Measurements from ENCODE around the gene RNF186.

DNA sequence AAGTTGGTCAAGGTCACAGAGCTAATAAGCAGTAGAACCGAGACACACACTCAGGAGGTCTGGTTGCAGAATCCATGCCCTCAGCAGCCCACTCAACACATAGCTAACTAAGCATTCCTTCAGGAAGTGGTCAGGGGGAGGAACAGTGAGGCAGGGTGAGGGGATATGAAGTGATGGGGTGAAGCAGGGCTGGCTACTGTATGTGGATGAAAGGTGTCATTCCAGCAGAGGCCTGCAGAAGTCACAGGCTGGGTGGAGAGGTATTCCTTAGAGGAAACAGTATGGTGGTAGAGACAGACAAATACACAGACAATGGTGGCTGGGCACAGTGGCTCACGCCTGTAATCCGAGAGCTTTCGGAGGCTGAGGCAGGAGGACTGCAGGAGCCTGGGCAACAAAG lies 29.4 kb downstream of the RNF186 start:
- TF ChIP-seq, protein P1, sequence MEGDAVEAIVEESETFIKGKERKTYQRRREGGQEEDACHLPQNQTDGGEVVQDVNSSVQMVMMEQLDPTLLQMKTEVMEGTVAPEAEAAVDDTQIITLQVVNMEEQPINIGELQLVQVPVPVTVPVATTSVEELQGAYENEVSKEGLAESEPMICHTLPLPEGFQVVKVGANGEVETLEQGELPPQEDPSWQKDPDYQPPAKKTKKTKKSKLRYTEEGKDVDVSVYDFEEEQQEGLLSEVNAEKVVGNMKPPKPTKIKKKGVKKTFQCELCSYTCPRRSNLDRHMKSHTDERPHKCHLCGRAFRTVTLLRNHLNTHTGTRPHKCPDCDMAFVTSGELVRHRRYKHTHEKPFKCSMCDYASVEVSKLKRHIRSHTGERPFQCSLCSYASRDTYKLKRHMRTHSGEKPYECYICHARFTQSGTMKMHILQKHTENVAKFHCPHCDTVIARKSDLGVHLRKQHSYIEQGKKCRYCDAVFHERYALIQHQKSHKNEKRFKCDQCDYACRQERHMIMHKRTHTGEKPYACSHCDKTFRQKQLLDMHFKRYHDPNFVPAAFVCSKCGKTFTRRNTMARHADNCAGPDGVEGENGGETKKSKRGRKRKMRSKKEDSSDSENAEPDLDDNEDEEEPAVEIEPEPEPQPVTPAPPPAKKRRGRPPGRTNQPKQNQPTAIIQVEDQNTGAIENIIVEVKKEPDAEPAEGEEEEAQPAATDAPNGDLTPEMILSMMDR (IDR thresholded peaks at IDR 0.05 in 4 of 5, conservative IDR thresholded peaks at IDR 0.05 in 1 of 5) = no peak
- no peak for TF ChIP-seq POLR2A (IDR thresholded peaks at IDR 0.05)

All from gastrocnemius medialis (tissue), 4 donors.